IPS-NIHi7 (cell line): ENCODE data around the gene TMEM273.

Source experiments
- DNase-seq: peaks from one replicate; pipeline ENCODE4 v3.0.0; 2012; ENCODE audit warnings: mixed read lengths; ENCODE audit errors: extremely low spot score

Gene TMEM273

GRCh38 chr10:49140304-49141177 is 47.6 kb downstream of the TMEM273 start:
- DNase-seq: no peak

GRCh38 chr10:49139846-49140195 is 48.4 kb downstream of the TMEM273 start:
- DNase-seq: no peak

GRCh38 chr10:49139028-49139845 is 49.0 kb downstream of the TMEM273 start:
- no peak for DNase-seq

GRCh38 chr10:49138361-49138891 is 49.8 kb downstream of the TMEM273 start:
- DNase-seq: no peak

GRCh38 chr10:49136525-49136924 is 51.7 kb downstream of the TMEM273 start:
- no peak for DNase-seq

GRCh38 chr10:49135575-49136313 is 52.4 kb downstream of the TMEM273 start:
- no peak for DNase-seq

GRCh38 chr10:49134327-49134726 is 53.9 kb downstream of the TMEM273 start:
- no peak for DNase-seq

- DNase-seq: no peak
Observed at GRCh38 chr10:49133706-49134248, 54.4 kb downstream of the TMEM273 start, which contains the start of gene FAM170B. Gene FAM170B, minus strand, starts transcription at chr10:49134021. Its CDS starts 103 bp downstream, at chr10:49133918.

GRCh38 chr10:49132362-49132737 is 55.8 kb downstream of the TMEM273 start:
- no peak for DNase-seq

- no peak for DNase-seq
Observed at GRCh38 chr10:49131507-49132361, 56.5 kb downstream of the TMEM273 start.

GRCh38 chr10:49129376-49129775 is 58.8 kb downstream of the TMEM273 start:
- no peak for DNase-seq

GRCh38 chr10:49128854-49129253 is 59.3 kb downstream of the TMEM273 start:
- no peak for DNase-seq

- DNase-seq: no peak
Observed at GRCh38 chr10:49123981-49124950, 63.9 kb downstream of the TMEM273 start.

GRCh38 chr10:49120911-49121310 is 67.3 kb downstream of the TMEM273 start:
- no peak for DNase-seq

GRCh38 chr10:49119746-49120145 is 68.4 kb downstream of the TMEM273 start:
- DNase-seq: no peak

GRCh38 chr10:49118430-49119074 is 69.6 kb downstream of the TMEM273 start:
- no peak for DNase-seq

GRCh38 chr10:49117376-49118070 is 70.7 kb downstream of the TMEM273 start:
- DNase-seq: no peak
